MCF 10A (cell line): ENCODE results near the gene CTU2. TPM values are rescaled to one million over a fixed set of nuclear protein-coding genes. Genes with fewer than 3 reads are reported as not detected.

ENCODE experiments used
- BruUV-seq: library from RNA; stranded (reverse); fragments of 400-500 nt; replicated peaks from 2 replicates; lab custom pipeline; 2021; lab: Mats Ljungman, UMichigan
- CTCF ChIA-PET: fragments of 300-600 bp; sonication (Branson Sonifier 250); formaldehyde crosslinking; extraction: SDS; loops from one replicate; lab custom pipeline; 2021; ENCODE audit warnings: antibody characterized with exemption, inconsistent platforms; lab: Yijun Ruan, JAX
- POLR2A ChIA-PET: fragments of 300-600, 350-650 bp; sonication (Branson Sonifier 250); formaldehyde crosslinking; extraction: SDS; loops from one replicate; lab custom pipeline; 2020; ENCODE audit warnings: antibody characterized with exemption, inconsistent platforms; lab: Yijun Ruan, JAX
- DNase-seq: peaks from one replicate; pipeline ENCODE4 v3.0.0-alpha.2; 2018; ENCODE audit not compliant: unreplicated experiment
- H3K27ac Mint-ChIP-seq: one replicate; pipeline ENCODE4 v1.8.0; 2022; ENCODE audit warnings: mild to moderate bottlenecking, low read depth, mixed read lengths; ENCODE audit not compliant: unreplicated experiment
- H3K27me3 Mint-ChIP-seq: one replicate; pipeline ENCODE4 v1.8.0; 2022; ENCODE audit warnings: mixed read lengths; ENCODE audit not compliant: insufficient read depth, unreplicated experiment
- H3K36me3 Mint-ChIP-seq: one replicate; pipeline ENCODE4 v1.8.0; 2022; ENCODE audit warnings: mild to moderate bottlenecking, moderate library complexity, mixed read lengths; ENCODE audit not compliant: insufficient read depth, unreplicated experiment
- H3K4me1 Mint-ChIP-seq: one replicate; pipeline ENCODE4 v1.8.0; 2022; ENCODE audit warnings: mixed read lengths; ENCODE audit not compliant: insufficient read depth, unreplicated experiment
- H3K4me3 Mint-ChIP-seq: one replicate; pipeline ENCODE4 v1.8.0; 2022; ENCODE audit warnings: mild to moderate bottlenecking, moderate library complexity, mixed read lengths; ENCODE audit not compliant: unreplicated experiment
- H3K9me3 Mint-ChIP-seq: one replicate; pipeline ENCODE4 v1.8.0; 2022; ENCODE audit warnings: mixed read lengths; ENCODE audit not compliant: unreplicated experiment
- CTCF ChIP-seq: fragments of 200-600 bp; IDR thresholded peaks from one replicate; pipeline ENCODE4 v1.8.0; 2022; ENCODE audit warnings: antibody characterized with exemption, mild to moderate bottlenecking; ENCODE audit not compliant: unreplicated experiment
- intact Hi-C: fragments of 100-400 bp; cut with micrococcal nuclease; formaldehyde crosslinking; loops from 2 replicates; pipeline ENCODE4 v1.14.1; 2022
- total RNA-seq: library from RNA; stranded (reverse); gene quantifications from 2 replicates; pipeline ENCODE4 v1.2.3, GENCODE V29; 2022

Gene CTU2
- total RNA-seq, 1 experiment from 2014 or later, result 40.8 TPM

- H3K4me3 Mint-ChIP-seq, result no peak overlapping the region
- ChIA-PET POLR2A (no interaction called here), CTCF (interaction anchor here (0.6 to 4.7 kb wide), 4 partner anchors 16 to 791 kb away, joined by 3 to 32 read pairs (median 5); no protein-coding TSS in a partner anchor)
- no peaks in the 10 kb centered on the region for H3K27me3 Mint-ChIP-seq
- no TSS peak for BruUV-seq
- H3K36me3 Mint-ChIP-seq, result peaks cover 78% of the 10 kb centered on the region
- intact Hi-C loops, result no loop called here
- no peaks in the 10 kb centered on the region for H3K4me1 Mint-ChIP-seq
- no peak overlapping the region for H3K27ac Mint-ChIP-seq
- no peak for TF ChIP-seq CTCF
- no peak for DNase-seq
- no peaks in the 10 kb centered on the region for H3K9me3 Mint-ChIP-seq
These were observed 14.2 kb downstream of the CTU2 start for GRCh38 chr16:88720396-88720970.

GRCh38 chr16:88721236-88721635 lies 14.9 kb downstream of the CTU2 start:
- H3K27ac Mint-ChIP-seq, result no peak overlapping the region
- peaks cover 74% of the 10 kb centered on the region for H3K36me3 Mint-ChIP-seq
- no peak overlapping the region for H3K4me3 Mint-ChIP-seq
- intact Hi-C loops, result no loop called here
- no peak for DNase-seq
- H3K4me1 Mint-ChIP-seq, result no peaks in the 10 kb centered on the region
- TF ChIP-seq CTCF, result no peak
- POLR2A ChIA-PET, result no interaction called here
- BruUV-seq, result no TSS peak
- no peaks in the 10 kb centered on the region for H3K9me3 Mint-ChIP-seq
- H3K27me3 Mint-ChIP-seq, result no peaks in the 10 kb centered on the region
- CTCF ChIA-PET, result interaction anchor here (0.7 to 4.7 kb wide), 2 partner anchors 15 to 453 kb away, joined by 3 to 32 read pairs; no protein-coding TSS in a partner anchor

GRCh38 chr16:88721815-88722755 lies 15.8 kb downstream of the CTU2 start:
- Mint-ChIP-seq H3K27ac (no peak overlapping the region), H3K27me3 (no peaks in the 10 kb centered on the region), H3K9me3 (no peaks in the 10 kb centered on the region), H3K4me1 (no peaks in the 10 kb centered on the region), H3K36me3 (peaks cover 72% of the 10 kb centered on the region), H3K4me3 (no peak overlapping the region)
- intact Hi-C loops, result no loop called here
- no peak for DNase-seq
- no peak for TF ChIP-seq CTCF
- ChIA-PET POLR2A (no interaction called here), CTCF (interaction anchor here (0.5 to 4.7 kb wide), 2 partner anchors 14 to 996 kb away, joined by 3 to 32 read pairs; no protein-coding TSS in a partner anchor)
- BruUV-seq, result no TSS peak
